ENCODE results near the gene SRSF3. TPM values are rescaled to one million over a fixed set of nuclear protein-coding genes. Genes with fewer than 3 reads are reported as not detected.
A peak's percentile ranks its signal among the peaks of the same experiment; 100 is the strongest.

Gene SRSF3
- total and polyA plus RNA-seq, 2 experiments from 2014 or later, result 135 to 192 TPM

DNA sequence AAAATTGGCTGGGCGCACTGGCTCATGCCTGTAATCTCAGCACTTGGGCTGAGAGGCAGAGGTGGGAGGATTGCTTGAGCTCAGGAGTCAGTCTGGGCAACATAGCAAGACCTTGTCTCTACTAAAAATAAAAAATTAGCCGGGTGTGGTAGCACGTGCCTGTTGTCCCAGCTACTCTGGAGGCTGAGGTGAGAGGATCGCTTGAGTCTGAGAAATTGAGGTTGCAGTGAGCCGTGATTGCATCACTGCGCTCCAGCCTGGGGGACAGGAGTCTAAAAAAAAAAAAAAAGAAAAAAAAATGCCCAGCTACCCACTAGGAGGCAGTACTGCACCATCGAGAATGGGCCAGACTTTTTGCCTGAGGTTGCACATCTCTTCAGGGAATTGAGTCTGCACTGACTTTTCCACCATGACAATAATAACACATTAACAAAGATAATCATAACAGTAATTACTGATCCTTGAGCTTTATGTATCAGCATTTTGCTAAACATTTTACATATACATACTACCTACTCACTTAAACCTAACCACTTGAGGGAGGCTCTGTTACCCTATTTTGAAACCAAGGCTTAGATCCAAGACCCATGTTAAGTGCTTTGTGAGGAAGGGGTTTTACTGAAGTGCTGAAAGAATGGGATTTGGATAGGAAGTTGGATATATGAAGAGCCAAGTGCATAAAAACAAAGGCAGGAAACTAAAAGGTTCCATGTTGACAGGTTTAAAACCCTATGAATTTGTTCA, 21.0 kb downstream of the SRSF3 start:
- Histone ChIP-seq H4K20me1 (ENCODE audit: insufficient read depth, poor library complexity, severe bottlenecking) (peaks cover 6% of the 10 kb centered on the region), H3K9me3 (ENCODE audit: low read depth) (no peaks in the 10 kb centered on the region), H3K27ac (no peak overlapping the region), H3K79me2 (no peaks in the 10 kb centered on the region), H3K4me2 (no peak overlapping the region), H3K4me1 (ENCODE audit: insufficient read depth) (no peaks in the 10 kb centered on the region), H3K36me3 (replicated peaks; ENCODE audit: insufficient read depth, low read depth) (no peaks in the 10 kb centered on the region), H3K4me3 (no peak overlapping the region), H3K27me3 (no peaks in the 10 kb centered on the region), H2AFZ (no peak overlapping the region), H3K9me2 (replicated peaks; ENCODE audit: insufficient read depth) (no peaks in the 10 kb centered on the region)
- TF ChIP-seq EZH2phosphoT487 (IDR thresholded peaks at IDR 0.05; ENCODE audit: low read depth, severe bottlenecking, unreplicated experiment) (no peak), EZH2 (IDR thresholded peaks at IDR 0.05; ENCODE audit: borderline replicate concordance) (no peak)
- TF ChIP-seq, protein P1, sequence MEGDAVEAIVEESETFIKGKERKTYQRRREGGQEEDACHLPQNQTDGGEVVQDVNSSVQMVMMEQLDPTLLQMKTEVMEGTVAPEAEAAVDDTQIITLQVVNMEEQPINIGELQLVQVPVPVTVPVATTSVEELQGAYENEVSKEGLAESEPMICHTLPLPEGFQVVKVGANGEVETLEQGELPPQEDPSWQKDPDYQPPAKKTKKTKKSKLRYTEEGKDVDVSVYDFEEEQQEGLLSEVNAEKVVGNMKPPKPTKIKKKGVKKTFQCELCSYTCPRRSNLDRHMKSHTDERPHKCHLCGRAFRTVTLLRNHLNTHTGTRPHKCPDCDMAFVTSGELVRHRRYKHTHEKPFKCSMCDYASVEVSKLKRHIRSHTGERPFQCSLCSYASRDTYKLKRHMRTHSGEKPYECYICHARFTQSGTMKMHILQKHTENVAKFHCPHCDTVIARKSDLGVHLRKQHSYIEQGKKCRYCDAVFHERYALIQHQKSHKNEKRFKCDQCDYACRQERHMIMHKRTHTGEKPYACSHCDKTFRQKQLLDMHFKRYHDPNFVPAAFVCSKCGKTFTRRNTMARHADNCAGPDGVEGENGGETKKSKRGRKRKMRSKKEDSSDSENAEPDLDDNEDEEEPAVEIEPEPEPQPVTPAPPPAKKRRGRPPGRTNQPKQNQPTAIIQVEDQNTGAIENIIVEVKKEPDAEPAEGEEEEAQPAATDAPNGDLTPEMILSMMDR (IDR thresholded peaks at IDR 0.05; ENCODE audit: poor library complexity), result peak; percentile 67
- peak; percentile 69 for DNase-seq (ENCODE audit: low spot score)
- 64% methylated on average over 7 of the region's 7 CpGs for WGBS (ENCODE audit: low lambda C conversion rate, missing lambda C conversion rate)

GRCh38 chr6:36616893-36617521, 22.8 kb downstream of the SRSF3 start:
- H3K27ac ChIP-seq, result no peak overlapping the region
- no peaks in the 10 kb centered on the region for H3K27me3 ChIP-seq
- H3K36me3 ChIP-seq (replicated peaks; ENCODE audit: insufficient read depth, low read depth), result no peaks in the 10 kb centered on the region
- H3K4me2 ChIP-seq, result no peak overlapping the region
- no peak overlapping the region for H2AFZ ChIP-seq
- no peaks in the 10 kb centered on the region for H4K20me1 ChIP-seq (ENCODE audit: insufficient read depth, poor library complexity, severe bottlenecking)
- no peaks in the 10 kb centered on the region for H3K79me2 ChIP-seq
- WGBS (ENCODE audit: low lambda C conversion rate, missing lambda C conversion rate), result 81% methylated on average over 3 of the region's 5 CpGs
- H3K9me3 ChIP-seq (ENCODE audit: low read depth), result no peaks in the 10 kb centered on the region
- H3K4me3 ChIP-seq, result no peak overlapping the region
- H3K9me2 ChIP-seq (replicated peaks; ENCODE audit: insufficient read depth), result no peaks in the 10 kb centered on the region
- H3K4me1 ChIP-seq (ENCODE audit: insufficient read depth), result no peaks in the 10 kb centered on the region
- TF ChIP-seq EZH2 (IDR thresholded peaks at IDR 0.05; ENCODE audit: borderline replicate concordance) (no peak), EZH2phosphoT487 (IDR thresholded peaks at IDR 0.05; ENCODE audit: low read depth, severe bottlenecking, unreplicated experiment) (no peak)
- TF ChIP-seq, protein P1 (IDR thresholded peaks at IDR 0.05; ENCODE audit: poor library complexity), result no peak
- DNase-seq (ENCODE audit: low spot score), result no peak

DNA sequence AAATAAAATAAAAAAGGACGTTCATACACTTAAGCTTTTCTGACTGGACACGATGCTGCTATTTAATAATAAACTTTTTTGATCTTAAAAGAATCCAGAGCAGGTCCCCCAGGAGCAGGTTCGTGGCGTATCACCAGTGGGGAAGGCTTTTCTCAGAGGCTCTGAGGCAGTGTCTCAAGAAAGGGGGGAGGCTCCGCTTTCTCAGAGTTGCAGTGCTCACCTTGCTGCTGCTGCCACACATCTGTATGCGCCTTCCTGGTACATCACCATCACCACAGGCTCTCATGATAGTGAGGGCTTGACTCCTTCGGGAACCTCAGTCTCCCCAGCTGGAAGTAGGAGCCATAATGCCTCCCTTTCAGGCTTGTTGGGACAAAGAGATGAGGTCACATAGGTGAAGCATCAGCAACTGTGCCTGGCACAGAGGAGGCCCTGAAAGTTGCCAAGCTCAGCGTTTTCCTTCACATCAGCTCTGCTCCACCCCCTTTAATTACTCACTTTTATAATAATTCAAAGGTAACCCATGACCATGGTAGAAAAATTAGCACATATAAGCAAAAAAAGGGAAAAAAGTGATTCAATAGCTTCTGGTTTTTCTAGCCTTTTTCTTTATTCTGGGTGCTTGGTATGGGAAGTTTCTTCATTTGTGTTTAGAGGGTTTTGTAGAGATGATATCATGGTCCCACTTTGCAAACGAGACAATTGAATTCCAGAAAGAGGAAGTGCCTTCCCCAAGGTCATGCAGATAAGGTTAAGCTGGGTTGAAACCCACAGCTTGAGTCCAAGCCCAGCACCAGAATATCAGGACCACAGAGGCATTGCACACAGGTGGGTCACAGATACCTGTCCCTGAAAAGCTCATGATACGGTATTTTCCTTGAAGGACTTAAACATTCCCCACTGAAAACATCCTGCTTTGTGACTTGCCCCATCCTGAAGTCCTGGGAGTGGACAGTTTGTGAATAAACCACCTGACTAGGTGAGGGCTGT, 24.5 kb downstream of the SRSF3 start:
- peaks cover 5% of the 10 kb centered on the region for H3K4me1 ChIP-seq (ENCODE audit: insufficient read depth)
- no peaks in the 10 kb centered on the region for H3K9me3 ChIP-seq (ENCODE audit: low read depth)
- no peak for DNase-seq (ENCODE audit: low spot score)
- H2AFZ ChIP-seq, result no peak overlapping the region
- WGBS (ENCODE audit: low lambda C conversion rate, missing lambda C conversion rate), result 88% methylated on average over 10 of the region's 10 CpGs
- no peak for TF ChIP-seq EZH2 (IDR thresholded peaks at IDR 0.05; ENCODE audit: borderline replicate concordance)
- TF ChIP-seq, protein P1 (IDR thresholded peaks at IDR 0.05; ENCODE audit: poor library complexity), result no peak
- no peak for TF ChIP-seq EZH2phosphoT487 (IDR thresholded peaks at IDR 0.05; ENCODE audit: low read depth, severe bottlenecking, unreplicated experiment)
- H3K27ac ChIP-seq, result no peak overlapping the region
- H3K9me2 ChIP-seq (replicated peaks; ENCODE audit: insufficient read depth), result no peaks in the 10 kb centered on the region
- H4K20me1 ChIP-seq (ENCODE audit: insufficient read depth, poor library complexity, severe bottlenecking), result no peaks in the 10 kb centered on the region
- H3K27me3 ChIP-seq, result no peaks in the 10 kb centered on the region
- H3K4me3 ChIP-seq, result no peak overlapping the region
- H3K4me2 ChIP-seq, result no peak overlapping the region
- no peaks in the 10 kb centered on the region for H3K36me3 ChIP-seq (replicated peaks; ENCODE audit: insufficient read depth, low read depth)
- no peaks in the 10 kb centered on the region for H3K79me2 ChIP-seq

All from hepatocyte (in vitro differentiated cells).